Activated T-cell treated with anti-CD3 and anti-CD28 coated beads, Interleukin-2, amount 50 U/mL, for 72 hours (primary cell): Measurements from ENCODE around the gene C1orf56. TPM values are rescaled to one million over a fixed set of nuclear protein-coding genes. Genes with fewer than 3 reads are reported as not detected.

ENCODE experiments used
- ATAC-seq, 2 donors: fragments of 150-1000 bp; cut with Tn5 transposase; replicated peaks in 1 of 2; 2 replicates each; pipeline ENCODE4 v1.10.0; 2021; ENCODE audit warnings: moderate library complexity in 2 of 2, mild to moderate bottlenecking in 1 of 2
- DNase-seq, 2 donors: peaks; one replicate each; pipeline ENCODE4 v3.0.0; 2021 to 2022; ENCODE audit warnings: mixed read lengths in 1 of 2
- H3K27ac Mint-ChIP-seq: one replicate; pipeline ENCODE4 v1.8.0; 2022; ENCODE audit warnings: mild to moderate bottlenecking, moderate library complexity, mixed read lengths
- H3K27me3 Mint-ChIP-seq: one replicate; pipeline ENCODE4 v1.8.0; 2022; ENCODE audit warnings: low read depth, mixed read lengths
- H3K36me3 Mint-ChIP-seq, 2 donors: one replicate each; pipeline ENCODE4 v1.8.0; 2022; ENCODE audit warnings: mixed read lengths in 2 of 2, mild to moderate bottlenecking in 1 of 2; ENCODE audit not compliant: insufficient read depth in 2 of 2
- H3K4me1 Mint-ChIP-seq: one replicate; pipeline ENCODE4 v1.8.0; 2022; ENCODE audit warnings: low read depth, mixed read lengths
- H3K4me3 Mint-ChIP-seq, 2 donors: one replicate each; pipeline ENCODE4 v1.8.0; 2022; ENCODE audit warnings: mild to moderate bottlenecking in 2 of 2, mixed read lengths in 2 of 2, moderate library complexity in 2 of 2
- H3K9me3 Mint-ChIP-seq, 2 donors: one replicate each; pipeline ENCODE4 v1.8.0; 2022; ENCODE audit warnings: mixed read lengths in 2 of 2
- total RNA-seq, 2 donors: library from RNA; stranded (reverse); gene quantifications; one replicate each; pipeline ENCODE4 v1.2.3, GENCODE V29; 2022

The C1orf56 gene
- total RNA-seq, 2 donors from 2014 or later, result 2.1 to 3.1 TPM

DNA sequence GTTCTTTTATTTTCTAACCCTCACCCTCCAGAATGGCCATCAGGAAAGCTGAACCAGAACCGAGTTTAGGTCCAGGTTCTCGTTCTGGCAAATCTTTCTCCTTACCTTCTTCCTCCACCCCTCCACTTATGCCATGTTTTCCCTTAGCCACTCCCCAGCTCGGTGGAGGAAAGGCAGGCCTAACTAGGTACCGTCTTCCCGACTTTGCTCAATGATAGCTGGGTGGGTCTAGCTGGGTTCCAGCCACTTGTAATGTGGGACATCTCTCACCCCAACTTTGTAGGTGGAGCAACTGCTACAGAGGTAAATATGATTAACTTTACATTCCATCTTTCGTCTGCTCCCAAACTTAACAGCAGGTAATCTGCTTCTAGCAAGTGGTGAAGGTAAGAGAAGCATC, 10.5 kb upstream of the C1orf56 start:
- Mint-ChIP-seq H3K9me3 (no peaks in the 10 kb centered on the region), H3K36me3 (peaks cover 0 to 5% of the 10 kb centered on the region in 2 donors), H3K27me3 (no peaks in the 10 kb centered on the region), H3K4me3 (no peak overlapping the region), H3K27ac (no peak overlapping the region), H3K4me1 (no peaks in the 10 kb centered on the region)
- ATAC-seq (no peak), DNase-seq (no peak)

DNA sequence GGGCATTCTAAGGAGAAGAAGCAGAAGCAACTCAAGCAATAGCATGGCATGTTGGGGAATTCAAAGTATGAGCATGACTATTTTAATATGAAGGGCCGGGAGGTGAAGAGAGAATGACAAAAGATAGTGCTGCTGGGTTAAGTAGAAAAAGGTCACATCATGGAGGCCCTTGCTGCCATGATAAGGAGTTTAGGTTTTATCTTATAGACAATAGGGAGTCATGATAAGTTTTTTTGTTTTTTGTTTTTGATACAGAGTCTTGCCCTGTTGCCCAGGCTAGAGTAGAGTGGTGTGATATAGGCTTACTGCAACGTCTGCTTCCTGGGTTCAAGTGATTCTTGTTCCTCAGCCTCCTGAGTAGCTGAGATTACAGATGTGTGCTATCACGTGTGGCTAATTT, 8.0 kb upstream of the C1orf56 start:
- ATAC-seq (no peak), DNase-seq (no peak)
- Mint-ChIP-seq H3K27me3 (no peaks in the 10 kb centered on the region), H3K4me1 (no peaks in the 10 kb centered on the region), H3K9me3 (no peaks in the 10 kb centered on the region), H3K4me3 (no peak overlapping the region), H3K36me3 (peaks cover 0 to 1% of the 10 kb centered on the region in 2 donors), H3K27ac (no peak overlapping the region)

DNA sequence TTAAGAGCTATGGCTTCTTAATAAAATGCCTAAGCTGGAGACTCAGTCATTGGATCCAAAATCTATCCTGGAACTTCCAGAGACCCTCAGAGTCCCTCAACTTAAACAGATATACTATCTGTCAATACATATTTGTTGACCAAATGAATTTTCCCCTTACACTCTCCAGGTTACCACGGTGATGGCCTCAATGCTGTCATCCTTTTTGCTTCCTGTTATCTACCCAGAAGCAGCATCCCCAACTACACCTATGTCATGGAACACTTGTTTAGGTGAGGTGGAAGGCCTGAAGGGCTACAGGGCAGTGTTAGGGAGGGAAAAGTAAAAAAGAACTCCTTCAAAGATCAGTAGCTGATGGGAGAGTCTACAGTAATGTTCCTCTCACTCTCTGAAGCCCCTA, 4.4 kb upstream of the C1orf56 start:
- Mint-ChIP-seq H3K27ac (peak overlapping the region; percentile 44), H3K4me3 (no peak overlapping the region), H3K36me3 (no peaks in the 10 kb centered on the region), H3K4me1 (peaks cover 13% of the 10 kb centered on the region), H3K9me3 (no peaks in the 10 kb centered on the region), H3K27me3 (no peaks in the 10 kb centered on the region)
- no peak for DNase-seq
- peak in 1 of 2 donors; percentile 28 for ATAC-seq

DNA sequence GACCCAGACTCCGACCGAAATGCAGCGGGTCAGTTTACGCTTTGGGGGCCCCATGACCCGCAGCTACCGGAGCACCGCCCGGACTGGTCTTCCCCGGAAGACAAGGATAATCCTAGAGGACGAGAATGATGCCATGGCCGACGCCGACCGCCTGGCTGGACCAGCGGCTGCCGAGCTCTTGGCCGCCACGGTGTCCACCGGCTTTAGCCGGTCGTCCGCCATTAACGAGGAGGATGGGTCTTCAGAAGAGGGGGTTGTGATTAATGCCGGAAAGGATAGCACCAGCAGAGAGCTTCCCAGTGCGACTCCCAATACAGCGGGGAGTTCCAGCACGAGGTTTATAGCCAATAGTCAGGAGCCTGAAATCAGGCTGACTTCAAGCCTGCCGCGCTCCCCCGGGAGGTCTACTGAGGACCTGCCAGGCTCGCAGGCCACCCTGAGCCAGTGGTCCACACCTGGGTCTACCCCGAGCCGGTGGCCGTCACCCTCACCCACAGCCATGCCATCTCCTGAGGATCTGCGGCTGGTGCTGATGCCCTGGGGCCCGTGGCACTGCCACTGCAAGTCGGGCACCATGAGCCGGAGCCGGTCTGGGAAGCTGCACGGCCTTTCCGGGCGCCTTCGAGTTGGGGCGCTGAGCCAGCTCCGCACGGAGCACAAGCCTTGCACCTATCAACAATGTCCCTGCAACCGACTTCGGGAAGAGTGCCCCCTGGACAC, 534 bp downstream of the C1orf56 start:
- Mint-ChIP-seq H3K36me3 (peaks cover 3 to 9% of the 10 kb centered on the region in 2 donors), H3K4me3 (peak overlapping the region; percentile 93 to 98), H3K27ac (peak overlapping the region; percentile 85), H3K9me3 (no peaks in the 10 kb centered on the region), H3K27me3 (no peaks in the 10 kb centered on the region), H3K4me1 (peaks cover 25% of the 10 kb centered on the region)
- ATAC-seq (peak; percentile 81 to 83), DNase-seq (peak; percentile 67 to 70)

DNA sequence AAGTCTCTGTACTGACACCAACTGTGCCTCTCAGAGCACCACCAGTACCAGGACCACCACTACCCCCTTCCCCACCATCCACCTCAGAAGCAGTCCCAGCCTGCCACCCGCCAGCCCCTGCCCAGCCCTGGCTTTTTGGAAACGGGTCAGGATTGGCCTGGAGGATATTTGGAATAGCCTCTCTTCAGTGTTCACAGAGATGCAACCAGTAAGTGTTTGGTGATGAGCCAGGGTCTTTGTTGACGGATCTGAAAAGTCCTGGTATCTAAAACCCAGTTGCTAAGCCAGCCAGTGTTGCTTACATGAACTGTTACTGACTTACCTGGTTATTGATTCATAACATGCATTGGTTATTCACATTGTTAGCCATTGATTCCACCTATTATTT, 1.1 kb downstream of the C1orf56 start:
- H3K27ac Mint-ChIP-seq, result peak overlapping the region; percentile 85
- H3K9me3 Mint-ChIP-seq, result no peaks in the 10 kb centered on the region
- ATAC-seq, result no peak
- no peaks in the 10 kb centered on the region for H3K27me3 Mint-ChIP-seq
- H3K4me1 Mint-ChIP-seq, result peaks cover 25% of the 10 kb centered on the region
- H3K36me3 Mint-ChIP-seq, result peaks cover 3 to 9% of the 10 kb centered on the region in 2 donors
- no peak for DNase-seq
- peak overlapping the region; percentile 93 to 98 for H3K4me3 Mint-ChIP-seq

DNA sequence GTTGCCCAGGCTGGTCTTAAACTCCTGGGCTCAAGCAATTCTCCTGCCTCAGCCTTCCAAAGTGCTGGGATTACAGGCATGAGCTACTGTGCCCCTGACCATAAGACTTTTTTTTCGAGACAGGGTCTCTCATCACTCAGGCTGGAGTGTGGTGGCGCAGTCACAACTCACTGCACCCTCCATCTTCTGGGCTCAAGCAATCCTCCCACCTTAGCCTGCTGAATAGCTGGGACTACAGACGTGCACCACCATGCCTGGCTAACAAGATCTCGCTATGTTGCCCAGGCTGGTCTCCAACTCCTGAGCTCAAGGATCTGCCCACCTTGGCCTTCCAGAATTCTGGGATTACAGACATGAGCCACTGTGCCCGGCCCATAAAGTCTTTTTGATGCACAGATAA, 1.9 kb downstream of the C1orf56 start:
- H3K9me3 Mint-ChIP-seq, result peaks cover 0 to 2% of the 10 kb centered on the region in 2 donors
- H3K4me3 Mint-ChIP-seq, result peak overlapping the region; percentile 19 to 93
- ATAC-seq (no peak), DNase-seq (no peak)
- no peak overlapping the region for H3K27ac Mint-ChIP-seq
- peaks cover 25% of the 10 kb centered on the region for H3K4me1 Mint-ChIP-seq
- H3K27me3 Mint-ChIP-seq, result no peaks in the 10 kb centered on the region
- peaks cover 5 to 16% of the 10 kb centered on the region in 2 donors for H3K36me3 Mint-ChIP-seq

DNA sequence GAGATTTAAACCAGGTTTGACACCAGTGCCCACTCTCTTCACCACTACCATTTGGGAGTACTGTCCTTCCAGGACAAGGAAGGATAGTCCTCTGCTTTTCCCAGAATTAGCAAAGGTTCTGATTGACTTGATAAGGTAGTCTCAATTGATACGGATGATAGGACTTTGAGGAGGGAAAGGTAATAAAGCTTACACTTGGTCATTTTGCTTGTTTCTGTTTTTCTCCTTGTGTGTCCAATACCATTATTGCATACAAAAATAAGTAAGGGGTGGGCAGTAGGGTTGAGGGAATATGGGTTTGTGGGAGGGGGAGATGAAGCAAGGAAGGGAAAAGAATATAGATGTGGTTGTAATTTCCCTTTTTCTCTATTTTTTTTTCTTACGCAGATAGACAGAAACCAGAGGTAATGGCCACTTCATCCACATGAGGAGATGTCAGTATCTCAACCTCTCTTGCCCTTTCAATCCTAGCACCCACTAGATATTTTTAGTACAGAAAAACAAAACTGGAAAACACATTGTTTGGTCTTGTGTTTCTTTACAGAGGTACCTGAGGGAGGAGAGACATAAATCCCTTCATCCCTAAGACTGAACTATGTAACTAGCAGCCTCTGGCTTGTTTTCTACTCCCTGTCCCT, 2.6 kb downstream of the C1orf56 start:
- Mint-ChIP-seq H3K36me3 (peaks cover 9 to 21% of the 10 kb centered on the region in 2 donors), H3K4me3 (peak overlapping the region in 1 of 2 donors; percentile 46)

DNA sequence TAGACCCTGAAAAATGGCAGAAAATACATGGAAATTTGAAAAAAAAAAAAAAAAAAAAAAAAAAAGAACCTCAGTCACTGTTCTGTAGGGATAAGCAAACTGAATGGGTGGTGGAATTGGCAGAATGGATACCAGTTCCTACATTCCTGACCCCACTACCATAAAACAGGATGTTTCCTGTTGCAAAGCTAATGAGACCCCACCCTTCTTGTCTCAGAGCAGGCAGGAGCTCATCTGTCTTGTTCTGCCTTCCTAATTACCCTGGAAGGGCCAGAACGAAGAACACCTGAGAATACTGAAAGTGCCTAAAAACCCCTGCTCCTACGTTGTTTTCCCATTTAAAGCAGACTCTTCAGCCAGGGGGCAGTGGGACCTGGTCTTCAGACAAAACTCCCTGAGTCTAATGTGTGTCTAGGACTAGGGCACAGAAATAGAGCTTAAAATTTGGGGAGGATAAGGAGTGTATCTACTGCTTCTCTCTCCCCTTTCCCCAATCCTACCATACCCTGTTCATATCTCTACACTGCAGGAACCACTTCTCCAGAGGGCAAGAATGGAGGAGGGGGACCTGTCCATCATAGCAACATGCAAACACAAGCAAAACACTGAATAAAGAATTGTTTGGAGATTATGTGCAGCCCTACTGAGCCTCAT, 3.9 kb downstream of the C1orf56 start:
- Mint-ChIP-seq H3K4me1 (peaks cover 42% of the 10 kb centered on the region), H3K36me3 (peaks cover 9 to 29% of the 10 kb centered on the region in 2 donors), H3K27ac (peak overlapping the region; percentile 68), H3K4me3 (no peak overlapping the region), H3K9me3 (peaks cover 0 to 2% of the 10 kb centered on the region in 2 donors), H3K27me3 (no peaks in the 10 kb centered on the region)
- ATAC-seq, result no peak
- DNase-seq, result no peak

More for the DNA sequence above, 2.6 kb downstream of the C1orf56 start:
- Mint-ChIP-seq H3K9me3 (peaks cover 0 to 2% of the 10 kb centered on the region in 2 donors), H3K27ac (peak overlapping the region; percentile 14), H3K4me1 (peaks cover 31% of the 10 kb centered on the region), H3K27me3 (no peaks in the 10 kb centered on the region)
- no peak for ATAC-seq
- DNase-seq, result no peak

DNA sequence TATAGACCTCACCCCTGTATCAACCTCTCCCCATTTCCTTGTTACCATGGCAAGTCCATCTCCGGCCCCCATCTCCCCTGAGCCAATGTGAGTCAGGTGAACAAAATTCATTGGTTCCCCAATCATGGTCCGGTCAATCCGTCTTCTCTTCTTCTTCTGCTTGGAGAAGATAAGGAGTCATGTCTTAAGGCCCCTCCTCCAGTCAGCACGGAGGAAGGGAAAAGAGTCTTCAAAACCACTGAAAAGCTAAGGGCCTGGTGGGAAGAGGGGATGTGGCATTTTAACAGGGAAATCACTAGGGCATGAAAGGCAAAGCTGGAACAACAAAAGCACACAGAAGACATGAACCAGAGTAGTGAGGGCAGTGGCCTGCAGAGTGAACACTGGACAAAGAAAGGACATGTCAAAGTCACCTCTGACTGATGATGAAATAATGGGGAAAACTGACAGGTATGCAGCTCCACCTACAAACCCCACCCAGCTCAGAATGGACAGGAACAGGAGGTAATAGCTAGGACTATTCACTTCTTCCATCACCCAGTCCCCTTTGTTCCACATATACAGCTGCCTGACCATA, 7.5 kb downstream of the C1orf56 start:
- peaks cover 41% of the 10 kb centered on the region for H3K4me1 Mint-ChIP-seq
- no peak for ATAC-seq
- DNase-seq, result no peak
- H3K27me3 Mint-ChIP-seq, result no peaks in the 10 kb centered on the region
- H3K27ac Mint-ChIP-seq, result peak overlapping the region; percentile 90
- peak overlapping the region; percentile 87 to 99 for H3K4me3 Mint-ChIP-seq
- H3K36me3 Mint-ChIP-seq, result peaks cover 22 to 53% of the 10 kb centered on the region in 2 donors
- peaks cover 0 to 2% of the 10 kb centered on the region in 2 donors for H3K9me3 Mint-ChIP-seq

DNA sequence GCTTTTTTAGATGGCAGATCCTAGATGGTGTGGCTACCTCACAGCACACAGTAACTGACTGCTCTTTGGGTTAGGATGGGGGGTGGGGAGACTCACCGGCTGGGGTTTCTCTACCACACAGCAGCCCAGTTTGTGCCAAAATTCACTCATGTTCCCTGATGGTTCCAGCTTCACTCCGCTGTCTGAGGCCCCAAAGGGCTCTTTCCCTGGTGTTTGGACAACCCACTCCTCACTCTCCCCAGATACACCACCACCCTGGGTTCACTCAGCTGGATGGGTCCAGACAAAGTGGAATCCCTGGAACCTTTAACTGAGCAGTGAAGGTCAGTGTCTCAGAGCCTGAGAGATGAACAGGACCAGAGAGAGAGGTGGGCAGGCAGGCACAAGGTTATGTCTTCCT, 8.0 kb downstream of the C1orf56 start:
- peak overlapping the region; percentile 90 for H3K27ac Mint-ChIP-seq
- H3K36me3 Mint-ChIP-seq, result peaks cover 22 to 53% of the 10 kb centered on the region in 2 donors
- peak overlapping the region; percentile 87 to 99 for H3K4me3 Mint-ChIP-seq
- DNase-seq (no peak), ATAC-seq (no peak)
- H3K27me3 Mint-ChIP-seq, result no peaks in the 10 kb centered on the region
- H3K4me1 Mint-ChIP-seq, result peaks cover 46% of the 10 kb centered on the region
- H3K9me3 Mint-ChIP-seq, result peaks cover 0 to 2% of the 10 kb centered on the region in 2 donors

DNA sequence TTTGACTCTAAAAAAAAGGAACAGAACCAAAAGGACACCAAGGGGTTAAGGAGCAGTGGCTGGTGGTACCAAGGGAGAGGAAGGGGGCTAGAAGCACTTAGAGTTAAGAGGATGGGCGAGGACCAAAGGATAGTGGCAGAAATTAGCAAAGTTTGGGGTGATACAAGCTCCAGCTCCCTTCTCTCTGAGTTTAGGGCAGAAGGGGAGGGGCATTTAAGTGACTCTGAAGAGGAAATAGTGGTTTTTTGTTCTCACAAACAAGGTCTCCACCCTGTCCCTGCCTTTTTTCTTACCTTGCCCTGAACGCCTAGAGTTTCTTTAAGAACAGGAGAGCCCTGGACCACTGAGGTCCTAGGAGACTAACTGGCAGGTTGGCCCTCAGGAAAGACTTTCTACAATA, 8.6 kb downstream of the C1orf56 start:
- Mint-ChIP-seq H3K9me3 (peaks cover 0 to 2% of the 10 kb centered on the region in 2 donors), H3K27ac (peak overlapping the region; percentile 90), H3K36me3 (peaks cover 22 to 53% of the 10 kb centered on the region in 2 donors), H3K4me1 (peaks cover 52% of the 10 kb centered on the region), H3K27me3 (no peaks in the 10 kb centered on the region), H3K4me3 (peak overlapping the region; percentile 87 to 99)
- no peak for ATAC-seq
- no peak for DNase-seq

DNA sequence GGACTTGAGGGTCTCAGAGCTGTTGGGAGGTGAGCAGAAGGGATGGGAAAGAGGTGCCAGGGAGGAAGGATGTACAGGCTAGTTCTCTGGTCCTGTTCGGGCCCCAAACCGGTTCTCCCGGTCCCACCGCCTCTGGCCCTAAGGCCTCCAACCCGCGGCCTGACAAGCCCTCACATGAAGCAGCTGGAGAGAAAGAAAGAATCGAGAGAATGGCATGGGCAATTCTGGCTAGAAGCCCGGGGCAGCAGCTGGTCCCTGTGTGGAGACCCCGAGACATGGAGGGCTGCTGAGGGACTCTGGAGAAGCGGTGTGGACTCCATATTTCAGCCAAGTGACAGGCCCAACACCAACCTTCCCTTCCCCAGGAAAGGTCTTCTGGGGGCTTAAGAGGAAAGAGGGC, 11.1 kb downstream of the C1orf56 start:
- Mint-ChIP-seq H3K27ac (peak overlapping the region; percentile 90), H3K36me3 (peaks cover 19 to 44% of the 10 kb centered on the region in 2 donors), H3K9me3 (peaks cover 0 to 2% of the 10 kb centered on the region in 2 donors), H3K4me1 (peaks cover 72% of the 10 kb centered on the region), H3K4me3 (peak overlapping the region; percentile 87 to 99), H3K27me3 (no peaks in the 10 kb centered on the region)
- DNase-seq (peak in 1 of 2 donors; percentile 28), ATAC-seq (peak in 1 of 2 donors; percentile 0)
